AG09319 (cell line): ENCODE results near the gene FANCI.

Experiments
- DNase-seq: peaks from one replicate; pipeline ENCODE4 v3.0.0-alpha.2; 2010; ENCODE audit warnings: low read depth; ENCODE audit errors: extremely low read depth
- CTCF ChIP-seq: IDR thresholded peaks from 2 replicates; pipeline ENCODE4 v1.5.1; 2011; ENCODE audit warnings: low read depth, mild to moderate bottlenecking, inconsistent platforms, low read length, moderate library complexity

FANCI gene

GRCh38 chr15:89353991-89354390, 110.2 kb downstream of the FANCI start:
- no peak for TF ChIP-seq CTCF
- no peak for DNase-seq

- DNase-seq, result no peak
- peak; percentile 44 for TF ChIP-seq CTCF
Observed at GRCh38 chr15:89356634-89357298, 113.0 kb downstream of the FANCI start.

- no peak for TF ChIP-seq CTCF
- no peak for DNase-seq
Observed at GRCh38 chr15:89358435-89358754, 114.6 kb downstream of the FANCI start.

GRCh38 chr15:89358755-89359439, 115.1 kb downstream of the FANCI start:
- DNase-seq, result peak; percentile 23
- peak; percentile 62 for TF ChIP-seq CTCF

GRCh38 chr15:89359471-89360293, 115.9 kb downstream of the FANCI start:
- no peak for DNase-seq
- TF ChIP-seq CTCF, result no peak; the same call in 1 of the 2 replicates

- no peak for DNase-seq
- no peak for TF ChIP-seq CTCF
Observed at GRCh38 chr15:89360294-89360971, 116.7 kb downstream of the FANCI start.
